GM12875 (cell line): ENCODE measurements around the gene ZNF716.
"Not testable (repeated sequence)": the region's sequence is repeated elsewhere in the genome, so short reads cannot be mapped to it uniquely, and the experiment has no call there.

Experiments used
- H3K4me3 ChIP-seq: one replicate; pipeline ENCODE4 v1.5.1; 2011; ENCODE audit warnings: low read depth, low read length, control low read depth
- TF ChIP-seq, protein P1 (sequence below): IDR thresholded peaks from 2 replicates; pipeline ENCODE4 v1.5.1; 2011; ENCODE audit warnings: low read depth, mild to moderate bottlenecking, control low read depth, inconsistent platforms, low read length, moderate library complexity, borderline replicate concordance; ENCODE audit not compliant: insufficient read depth

Gene ZNF716

DNA sequence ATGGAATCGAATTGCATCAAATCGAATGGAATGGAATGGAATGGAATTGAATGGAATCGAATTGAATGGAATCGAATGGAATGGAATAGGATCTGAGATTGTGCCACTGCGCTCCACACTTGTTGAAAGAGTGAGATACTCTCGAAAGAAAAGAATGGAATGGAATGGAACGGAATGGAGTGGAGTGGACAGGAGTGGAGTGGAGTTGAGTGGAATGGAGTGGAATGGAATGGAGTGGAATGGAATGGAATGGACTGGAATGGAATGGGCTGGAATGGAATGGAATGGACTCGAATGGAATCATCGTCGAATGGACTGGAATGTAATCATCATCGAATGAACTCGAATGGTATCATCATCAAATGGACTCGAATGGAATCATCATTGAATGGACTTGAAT lies 38.0 kb downstream of the ZNF716 start:
- no peak overlapping the region for H3K4me3 ChIP-seq
- TF ChIP-seq, protein P1, sequence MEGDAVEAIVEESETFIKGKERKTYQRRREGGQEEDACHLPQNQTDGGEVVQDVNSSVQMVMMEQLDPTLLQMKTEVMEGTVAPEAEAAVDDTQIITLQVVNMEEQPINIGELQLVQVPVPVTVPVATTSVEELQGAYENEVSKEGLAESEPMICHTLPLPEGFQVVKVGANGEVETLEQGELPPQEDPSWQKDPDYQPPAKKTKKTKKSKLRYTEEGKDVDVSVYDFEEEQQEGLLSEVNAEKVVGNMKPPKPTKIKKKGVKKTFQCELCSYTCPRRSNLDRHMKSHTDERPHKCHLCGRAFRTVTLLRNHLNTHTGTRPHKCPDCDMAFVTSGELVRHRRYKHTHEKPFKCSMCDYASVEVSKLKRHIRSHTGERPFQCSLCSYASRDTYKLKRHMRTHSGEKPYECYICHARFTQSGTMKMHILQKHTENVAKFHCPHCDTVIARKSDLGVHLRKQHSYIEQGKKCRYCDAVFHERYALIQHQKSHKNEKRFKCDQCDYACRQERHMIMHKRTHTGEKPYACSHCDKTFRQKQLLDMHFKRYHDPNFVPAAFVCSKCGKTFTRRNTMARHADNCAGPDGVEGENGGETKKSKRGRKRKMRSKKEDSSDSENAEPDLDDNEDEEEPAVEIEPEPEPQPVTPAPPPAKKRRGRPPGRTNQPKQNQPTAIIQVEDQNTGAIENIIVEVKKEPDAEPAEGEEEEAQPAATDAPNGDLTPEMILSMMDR = no peak

DNA sequence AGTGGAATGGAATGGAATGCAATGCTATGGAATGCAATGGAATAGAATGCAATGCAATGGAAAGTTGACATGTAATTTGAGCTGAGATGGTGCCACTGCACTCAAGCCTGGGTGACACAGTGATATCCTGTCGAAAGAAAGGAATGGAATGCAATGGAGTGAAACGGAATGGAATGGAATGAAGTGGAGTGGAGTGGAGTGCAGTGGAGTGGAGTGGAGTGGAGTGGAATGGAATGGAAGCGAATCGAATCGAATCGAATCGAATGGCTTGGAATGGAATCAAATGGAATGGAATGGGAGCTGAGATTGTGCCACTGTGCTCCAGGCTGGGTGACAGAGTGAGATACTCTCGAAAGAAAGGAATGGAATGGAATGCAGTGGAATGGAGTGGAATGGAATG lies 45.1 kb downstream of the ZNF716 start:
- H3K4me3 ChIP-seq = not testable (repeated sequence)

DNA sequence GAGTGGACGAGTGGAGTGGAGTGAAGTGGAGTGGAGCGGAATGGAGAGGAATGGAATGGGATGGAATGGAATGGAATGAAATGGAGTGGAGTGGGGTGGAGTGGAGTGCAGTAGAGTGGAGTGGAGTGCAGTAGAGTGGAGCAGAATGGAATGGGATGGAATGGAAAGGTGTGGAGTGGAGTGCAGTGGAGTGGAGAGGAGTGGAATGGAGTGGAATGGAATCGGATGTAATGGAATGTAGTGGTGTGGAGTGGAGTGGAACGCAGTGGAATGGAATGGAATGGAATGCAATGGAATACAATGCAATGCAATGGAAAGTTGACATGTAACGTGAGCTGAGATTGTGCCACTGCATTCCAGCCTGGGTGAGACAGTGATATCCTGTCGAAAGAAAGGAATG lies 46.4 kb downstream of the ZNF716 start:
- TF ChIP-seq, protein P1 = no peak
- H3K4me3 ChIP-seq = no peak overlapping the region

DNA sequence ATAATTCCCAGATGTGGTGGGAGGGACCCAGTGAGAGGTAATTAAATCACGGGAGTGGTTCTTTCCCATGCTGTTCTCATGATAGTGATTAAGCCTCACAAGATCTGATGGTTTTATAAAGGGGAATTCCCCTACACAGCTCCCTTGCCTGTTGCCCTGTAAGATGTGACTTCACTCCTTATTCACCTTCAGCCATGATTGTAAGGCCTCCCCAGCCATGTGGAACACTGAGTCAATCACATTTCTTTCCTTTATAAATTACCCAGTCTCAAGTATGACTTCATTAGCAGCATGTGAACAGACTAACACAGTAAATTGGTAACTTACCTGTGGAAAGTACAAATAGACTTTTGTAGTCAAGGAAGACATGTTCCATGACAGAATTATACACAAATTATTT lies 55.2 kb downstream of the ZNF716 start:
- TF ChIP-seq, protein P1 = no peak
- H3K4me3 ChIP-seq = no peak overlapping the region
